K562 (cell line): Measurements from ENCODE around the gene DEK.

Source experiments
- CBX3 ChIP-seq, 2 experiments: IDR thresholded peaks; 1 replicate in 1 of 2; 2 replicates in 1 of 2; pipeline ENCODE4 v1.6.1; 2012; ENCODE audit warnings: inconsistent platforms in 2 of 2, low read length in 2 of 2, borderline replicate concordance in 1 of 2, control low read depth in 1 of 2
- POLR2A ChIP-seq: fragments of 450-650 bp; conservative IDR thresholded peaks from 2 replicates; pipeline ENCODE4 v1.6.1; 2016
- PTBP1 ChIP-seq: fragments of 200-400 bp; formaldehyde crosslinking; IDR thresholded peaks from 2 replicates; pipeline ENCODE4 v1.6.1; 2017; ENCODE audit warnings: low read depth, low read length
- SIN3A ChIP-seq, 2 experiments: fragments of 150-350 bp in 1 of 2; IDR thresholded peaks; 2 replicates each; pipeline ENCODE4 v1.6.1; 2011 to 2016; ENCODE audit warnings: borderline replicate concordance in 2 of 2, low read depth in 2 of 2, low read length in 2 of 2, mild to moderate bottlenecking in 2 of 2, moderate library complexity in 2 of 2; ENCODE audit not compliant: control insufficient read depth in 1 of 2
- ZEB2 ChIP-seq: fragments of 450-650 bp; IDR thresholded peaks from 2 replicates; pipeline ENCODE4 v1.6.1; 2016
- TF ChIP-seq, protein P1 (sequence below), 3 experiments: IDR thresholded peaks in 2 of 3; conservative IDR thresholded peaks in 1 of 3; 2 replicates each; pipeline ENCODE4 v1.5.1; 2011 to 2012; ENCODE audit warnings: low read length in 3 of 3, mild to moderate bottlenecking in 3 of 3, control low read depth in 2 of 3, improper control_type of control experiment in 1 of 3, inconsistent platforms in 1 of 3, low read depth in 1 of 3, mixed read lengths in 1 of 3, moderate library complexity in 1 of 3; ENCODE audit not compliant: insufficient read depth in 2 of 3
- TF ChIP-seq, protein P2 (sequence below): fragments of 250-450 bp; sonication (Bioruptor Pico); IDR thresholded peaks from 2 replicates; pipeline ENCODE4 v1.9.0; 2021; ENCODE audit warnings: mild to moderate bottlenecking

DNA sequence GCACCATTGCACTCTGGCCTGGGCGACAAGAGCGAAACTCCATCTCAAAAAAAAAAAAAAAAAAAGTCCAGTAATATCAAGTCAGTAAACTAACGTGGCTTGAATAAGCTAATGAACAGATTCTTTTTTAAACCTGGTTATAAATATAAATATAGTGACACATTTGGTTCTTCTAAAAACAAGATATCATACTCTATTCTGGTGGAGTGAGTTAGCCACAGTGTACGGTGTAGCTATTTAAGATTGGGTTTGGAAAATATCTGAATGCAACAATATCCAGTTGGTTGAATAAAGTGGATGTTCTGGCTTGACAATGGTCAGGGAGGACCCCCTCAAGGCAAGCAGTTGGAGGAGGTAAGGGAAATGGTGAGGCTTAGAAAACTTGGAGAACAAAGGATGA, 5.9 kb upstream of the DEK start:
- TF ChIP-seq POLR2A (no peak), CBX3 (IDR thresholded peaks at IDR 0.05; ENCODE audit: borderline replicate concordance in 1 of 2, low read length in 2 of 2) (no peak), ZEB2 (no peak), SIN3A (IDR thresholded peaks at IDR 0.05; ENCODE audit: borderline replicate concordance in 2 of 2, control insufficient read depth in 1 of 2, low read depth in 2 of 2, low read length in 2 of 2) (no peak), PTBP1 (no peak)
- TF ChIP-seq, protein P1, sequence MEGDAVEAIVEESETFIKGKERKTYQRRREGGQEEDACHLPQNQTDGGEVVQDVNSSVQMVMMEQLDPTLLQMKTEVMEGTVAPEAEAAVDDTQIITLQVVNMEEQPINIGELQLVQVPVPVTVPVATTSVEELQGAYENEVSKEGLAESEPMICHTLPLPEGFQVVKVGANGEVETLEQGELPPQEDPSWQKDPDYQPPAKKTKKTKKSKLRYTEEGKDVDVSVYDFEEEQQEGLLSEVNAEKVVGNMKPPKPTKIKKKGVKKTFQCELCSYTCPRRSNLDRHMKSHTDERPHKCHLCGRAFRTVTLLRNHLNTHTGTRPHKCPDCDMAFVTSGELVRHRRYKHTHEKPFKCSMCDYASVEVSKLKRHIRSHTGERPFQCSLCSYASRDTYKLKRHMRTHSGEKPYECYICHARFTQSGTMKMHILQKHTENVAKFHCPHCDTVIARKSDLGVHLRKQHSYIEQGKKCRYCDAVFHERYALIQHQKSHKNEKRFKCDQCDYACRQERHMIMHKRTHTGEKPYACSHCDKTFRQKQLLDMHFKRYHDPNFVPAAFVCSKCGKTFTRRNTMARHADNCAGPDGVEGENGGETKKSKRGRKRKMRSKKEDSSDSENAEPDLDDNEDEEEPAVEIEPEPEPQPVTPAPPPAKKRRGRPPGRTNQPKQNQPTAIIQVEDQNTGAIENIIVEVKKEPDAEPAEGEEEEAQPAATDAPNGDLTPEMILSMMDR (IDR thresholded peaks at IDR 0.05 in 2 of 3, conservative IDR thresholded peaks at IDR 0.05 in 1 of 3; ENCODE audit: insufficient read depth in 2 of 3, low read depth in 1 of 3, low read length in 3 of 3) = no peak
- TF ChIP-seq, protein P2, sequence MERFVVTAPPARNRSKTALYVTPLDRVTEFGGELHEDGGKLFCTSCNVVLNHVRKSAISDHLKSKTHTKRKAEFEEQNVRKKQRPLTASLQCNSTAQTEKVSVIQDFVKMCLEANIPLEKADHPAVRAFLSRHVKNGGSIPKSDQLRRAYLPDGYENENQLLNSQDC (CRISPR knock-in tag) = no peak
